ENCODE results near the gene ABHD1.
"Not testable (repeated sequence)": the region's sequence is repeated elsewhere in the genome, so short reads cannot be mapped to it uniquely, and the experiment has no call there.

ABHD1 gene

GRCh38 chr2:27087823-27088410, 35.7 kb upstream of the ABHD1 start:
- DNase-seq, result no peak

- DNase-seq, result no peak
Measured at GRCh38 chr2:27088634-27089033, 35.0 kb upstream of the ABHD1 start.

GRCh38 chr2:27089111-27089954, 34.3 kb upstream of the ABHD1 start:
- DNase-seq, result no peak

GRCh38 chr2:27091746-27092695, 31.6 kb upstream of the ABHD1 start:
- no peak for DNase-seq

GRCh38 chr2:27092696-27093429, 30.8 kb upstream of the ABHD1 start:
- DNase-seq, result no peak

- no peak for DNase-seq
Measured at GRCh38 chr2:27093430-27094352, 29.9 kb upstream of the ABHD1 start.

GRCh38 chr2:27094353-27094984, 29.1 kb upstream of the ABHD1 start:
- DNase-seq, result no peak

GRCh38 chr2:27095427-27095744, 28.2 kb upstream of the ABHD1 start:
- DNase-seq, result no peak

GRCh38 chr2:27095745-27096651, 27.6 kb upstream of the ABHD1 start:
- DNase-seq, result no peak

GRCh38 chr2:27096748-27097297, 26.8 kb upstream of the ABHD1 start:
- DNase-seq, result no peak

GRCh38 chr2:27097341-27097740, 26.3 kb upstream of the ABHD1 start:
- DNase-seq, result no peak

GRCh38 chr2:27099334-27099955, 24.2 kb upstream of the ABHD1 start:
- DNase-seq, result no peak

- DNase-seq, result no peak
Measured at GRCh38 chr2:27100036-27100435, 23.6 kb upstream of the ABHD1 start.

- DNase-seq, result no peak
Measured at GRCh38 chr2:27102329-27102728, 21.3 kb upstream of the ABHD1 start.

GRCh38 chr2:27105981-27106380, 17.6 kb upstream of the ABHD1 start:
- no peak for DNase-seq

GRCh38 chr2:27108221-27108620, 15.4 kb upstream of the ABHD1 start:
- no peak for DNase-seq

- DNase-seq, result no peak
Measured at GRCh38 chr2:27109083-27109482, 14.5 kb upstream of the ABHD1 start.

GRCh38 chr2:27110603-27111352, 12.8 kb upstream of the ABHD1 start:
- not testable (repeated sequence) for DNase-seq

Data from NCI-H1436 treated with DMSO at 0.1 percent for 48 hours (cell line).